NCI-H526 treated with DMSO at 0.1 percent for 48 hours (cell line): ENCODE measurements around the gene CACNA1S.

Source experiments
- DNase-seq: peaks from one replicate; lab custom pipeline; 2025; lab: John Stamatoyannopoulos, UW

Gene CACNA1S

GRCh38 chr1:201013031-201013485 lies 99.2 kb downstream of the CACNA1S start:
- DNase-seq: no peak

DNA sequence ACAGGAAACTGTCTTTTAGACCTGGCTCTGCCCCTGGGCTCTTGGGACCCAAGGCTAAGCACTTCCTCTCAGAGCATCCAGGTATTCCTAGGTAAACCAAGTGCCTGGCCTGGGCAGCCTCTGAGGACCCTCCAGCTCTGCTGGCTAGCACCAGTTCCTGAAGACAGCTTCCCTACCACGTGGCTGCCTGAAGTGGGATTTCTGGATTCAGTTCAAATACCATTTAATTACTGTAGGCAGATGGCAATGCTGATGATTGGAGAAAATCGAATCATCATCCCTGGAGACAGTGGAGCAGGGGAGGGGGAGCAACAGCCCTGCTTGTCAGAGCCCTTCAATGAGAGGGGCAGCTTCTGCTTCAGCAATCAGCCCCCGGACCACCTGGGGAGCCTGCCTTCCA lies 100.6 kb downstream of the CACNA1S start:
- DNase-seq: no peak

DNA sequence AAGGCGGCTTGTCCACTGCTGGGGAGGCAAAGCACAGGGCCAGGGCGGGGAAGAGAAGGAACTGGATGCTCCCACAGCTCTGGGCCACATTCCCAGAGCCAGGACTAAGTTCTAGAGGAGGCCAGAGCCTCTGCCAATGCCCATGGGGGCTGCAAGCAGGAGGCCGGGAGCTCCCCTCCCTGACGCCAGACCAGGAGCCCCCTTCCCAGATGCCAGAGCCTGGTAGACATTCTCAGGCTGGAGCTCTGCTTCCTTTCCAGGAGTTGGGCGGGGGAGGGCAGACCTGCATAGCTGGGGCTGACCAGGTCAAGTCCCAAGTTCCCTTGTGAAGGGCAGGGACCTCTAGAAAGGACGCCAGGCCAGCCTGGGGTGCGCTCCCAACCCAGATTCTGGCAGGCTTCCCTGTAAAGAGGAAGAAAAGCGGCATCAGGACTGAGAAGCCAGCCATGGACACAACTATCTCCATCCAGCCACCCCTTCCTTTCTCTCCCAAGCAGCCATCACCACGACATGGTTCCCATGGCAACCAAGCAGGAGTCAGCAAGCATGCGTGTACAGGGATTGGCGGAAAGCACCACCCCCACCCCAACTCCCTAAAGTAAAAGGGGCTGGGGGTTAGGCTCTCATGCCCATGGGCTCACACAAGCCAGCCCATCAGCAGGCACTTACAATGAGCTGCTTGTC lies 102.1 kb downstream of the CACNA1S start:
- no peak for DNase-seq

DNA sequence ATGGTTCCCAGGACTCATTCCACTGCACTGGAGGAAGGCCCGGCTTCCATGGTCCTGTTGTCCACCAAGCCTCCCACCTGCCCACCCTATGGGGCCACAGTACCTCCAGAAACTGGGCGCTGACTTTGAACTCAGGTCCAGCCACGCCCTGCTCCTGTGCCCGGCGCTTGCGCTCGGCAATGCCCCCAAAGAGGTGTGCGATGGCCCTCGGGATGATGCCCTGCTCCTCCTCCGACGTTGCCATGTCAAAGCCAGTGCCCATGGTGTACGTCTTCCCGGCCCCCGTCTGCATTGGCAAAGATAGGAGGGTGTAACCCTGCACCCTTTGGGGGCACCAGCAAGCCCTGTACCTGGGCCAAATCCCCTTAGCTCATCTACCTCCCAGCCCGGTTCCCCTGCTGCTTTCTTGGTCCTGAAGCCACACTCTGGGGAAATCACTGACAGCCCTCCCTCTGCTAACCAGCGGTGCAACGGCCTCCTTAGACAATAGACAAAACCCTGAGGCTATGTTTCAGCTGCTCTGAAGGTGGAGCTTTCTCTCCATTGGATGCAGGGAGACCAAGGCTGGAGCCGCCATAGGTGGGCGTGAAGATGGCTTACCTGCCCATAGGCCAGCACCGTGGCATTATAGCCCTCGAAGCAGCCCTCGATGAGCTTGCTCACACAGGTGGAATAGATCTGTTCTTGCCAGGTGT lies 103.4 kb downstream of the CACNA1S start:
- DNase-seq: no peak

DNA sequence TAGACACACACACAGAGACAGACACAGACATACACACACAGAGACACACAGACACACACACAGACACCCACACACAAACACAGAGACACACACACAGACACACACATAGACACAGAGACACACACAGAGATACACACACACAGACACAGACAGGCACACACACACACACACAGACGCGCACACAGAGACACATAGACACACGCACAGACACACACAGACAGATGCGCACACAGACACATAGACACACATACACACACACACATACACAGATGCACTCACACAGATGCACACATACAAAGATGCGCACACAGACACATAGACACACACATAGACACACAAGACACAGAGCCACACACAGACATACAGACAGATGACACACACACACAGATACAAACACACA lies 104.7 kb downstream of the CACNA1S start:
- DNase-seq: no peak

DNA sequence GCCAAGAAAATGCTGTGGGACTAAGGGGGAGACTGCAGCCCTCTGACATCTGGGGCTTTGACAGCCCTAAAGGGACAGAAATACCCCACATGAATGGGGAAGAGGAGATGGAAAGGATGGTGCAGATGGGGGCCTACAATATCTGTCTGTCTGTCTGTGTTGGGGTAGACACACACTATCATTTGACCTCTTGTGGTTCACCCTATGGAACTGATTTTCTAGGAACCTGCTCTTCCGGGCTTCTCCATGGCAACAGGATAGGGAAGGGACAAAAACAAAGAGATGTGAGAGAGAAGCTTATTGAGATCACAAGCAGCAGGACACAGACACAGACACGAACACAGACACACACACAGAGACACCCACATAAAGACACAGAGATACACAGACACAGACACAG lies 105.8 kb downstream of the CACNA1S start:
- no peak for DNase-seq

DNA sequence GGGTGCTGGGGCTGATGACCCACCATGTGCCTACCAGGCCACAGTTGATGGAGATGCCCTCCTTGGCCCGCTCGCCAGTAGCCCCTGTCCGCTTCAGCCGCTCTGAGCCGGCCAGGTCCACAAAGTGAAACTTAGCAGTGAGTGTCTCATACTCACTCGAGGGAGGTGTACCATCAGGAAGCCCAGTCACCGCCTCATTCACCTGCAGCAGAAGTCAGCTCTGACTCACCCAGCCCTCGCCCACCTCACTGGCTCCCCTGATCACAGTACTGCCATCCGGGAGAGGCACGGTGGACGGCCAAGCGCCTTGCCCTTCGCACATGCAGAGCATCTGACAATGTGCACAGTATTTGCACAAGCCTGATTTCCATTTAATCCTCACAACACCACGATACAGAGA lies 107.5 kb downstream of the CACNA1S start:
- no peak for DNase-seq

GRCh38 chr1:201004154-201004553 lies 108.1 kb downstream of the CACNA1S start:
- DNase-seq: no peak

DNA sequence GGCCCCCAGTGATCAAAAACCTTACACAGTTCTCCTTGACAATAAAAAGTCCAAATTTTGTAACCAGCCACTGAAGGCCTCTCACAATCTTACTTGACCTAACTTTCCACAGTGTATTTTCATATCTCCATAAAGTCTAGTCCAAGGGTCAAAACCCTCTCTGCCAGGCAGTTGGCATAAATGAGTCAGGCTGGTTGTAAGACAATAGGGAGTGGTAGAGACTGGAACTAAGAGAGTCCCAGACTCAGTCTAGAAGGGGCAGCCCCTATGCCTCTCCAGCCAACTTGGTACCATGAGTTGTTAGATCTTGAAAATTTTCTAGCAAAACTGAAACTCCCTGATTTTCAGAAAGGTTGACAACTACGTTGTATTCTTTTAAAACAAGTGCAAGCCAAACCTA lies 109.7 kb downstream of the CACNA1S start:
- no peak for DNase-seq

- DNase-seq: no peak
Measured at GRCh38 chr1:201001962-201002361, 110.3 kb downstream of the CACNA1S start.

DNA sequence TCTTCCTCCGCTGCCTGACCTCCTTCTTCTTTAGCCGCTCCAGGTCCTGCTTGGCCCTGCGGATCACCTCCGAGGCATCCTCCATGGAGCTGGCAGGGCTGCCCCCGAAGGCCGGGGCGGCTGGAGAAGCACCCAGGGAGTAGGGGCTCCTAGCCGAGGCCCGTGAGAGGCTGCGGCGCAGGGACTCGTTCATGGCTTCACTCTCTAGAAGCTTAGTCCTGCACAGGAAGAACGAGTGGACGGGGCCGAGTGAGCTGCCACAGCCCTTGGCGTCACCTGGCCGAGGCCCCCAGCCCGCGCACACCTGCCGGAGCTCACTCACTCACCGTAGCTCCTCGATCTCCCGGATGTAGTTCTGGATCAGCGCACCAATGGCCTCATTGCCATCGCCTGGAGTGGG lies 111.8 kb downstream of the CACNA1S start:
- no peak for DNase-seq

DNA sequence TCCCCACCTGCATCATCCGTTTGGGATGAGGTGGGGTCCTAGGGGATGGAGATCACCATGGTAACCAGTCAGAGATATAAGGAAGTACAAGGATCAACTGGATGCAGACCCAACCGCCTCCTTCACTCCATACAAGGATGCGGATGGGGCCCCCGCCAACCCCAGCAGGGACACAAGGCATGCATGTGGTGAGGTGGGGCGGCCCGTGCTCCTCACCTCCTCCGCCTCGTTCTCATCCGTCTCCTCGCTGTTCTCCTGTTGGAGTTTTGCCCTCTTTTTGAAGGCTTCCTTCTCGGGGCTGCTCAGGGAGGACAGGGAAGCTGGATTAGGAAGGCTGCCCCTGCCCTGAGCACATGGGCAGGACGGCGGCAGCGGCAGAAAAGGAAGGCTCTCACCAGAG lies 112.6 kb downstream of the CACNA1S start:
- DNase-seq: no peak

DNA sequence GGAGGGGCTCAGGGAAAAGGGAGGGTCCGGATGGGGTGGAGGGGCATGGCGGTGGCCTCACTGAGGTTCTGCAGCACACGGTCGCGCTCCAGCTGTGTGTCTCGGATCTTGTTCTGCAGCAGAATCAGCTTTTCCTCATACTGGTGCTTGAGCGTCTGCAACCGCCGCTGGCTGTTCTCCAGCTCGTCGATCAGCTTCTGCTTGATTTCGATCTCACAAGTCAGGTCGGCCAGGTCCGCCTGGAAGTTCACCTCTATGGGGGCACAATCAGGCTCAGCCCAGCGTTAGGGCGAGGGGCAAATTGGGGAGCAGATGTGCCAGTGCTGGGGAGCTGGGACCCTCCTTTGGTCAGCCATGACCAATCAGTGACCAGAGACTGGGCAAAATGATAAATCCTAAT lies 113.9 kb downstream of the CACNA1S start:
- DNase-seq: no peak

DNA sequence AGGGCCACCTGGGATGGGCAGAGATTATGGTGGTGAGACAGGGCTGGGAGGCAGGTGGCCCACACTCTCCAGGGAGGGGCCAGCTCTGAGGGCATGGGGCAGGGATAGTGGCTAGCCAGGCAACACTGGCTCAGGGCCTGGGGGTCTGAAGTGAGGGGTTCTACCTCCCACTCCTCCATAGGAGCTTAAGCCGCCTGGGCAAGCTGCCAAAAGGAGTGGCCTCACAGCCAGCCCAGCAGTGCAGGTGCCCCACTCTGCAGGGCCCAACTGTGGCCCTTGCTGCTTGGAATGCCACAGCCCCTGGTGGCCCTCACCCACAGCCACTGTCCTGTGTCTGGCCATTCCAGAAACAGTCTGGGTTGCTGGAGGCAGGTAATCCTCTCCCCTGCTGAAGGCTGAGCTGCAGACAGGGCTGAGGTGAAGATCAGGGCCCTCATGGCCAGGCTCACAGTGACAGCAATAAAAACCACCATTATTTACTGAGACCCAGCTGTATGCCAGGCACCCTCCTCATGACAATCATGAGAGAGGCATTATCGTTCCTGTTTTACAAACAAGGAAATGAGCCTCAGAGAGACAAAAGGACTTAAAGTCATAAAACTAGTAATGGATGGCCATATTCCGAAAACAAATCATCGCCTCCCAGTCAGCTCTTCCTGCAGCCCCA lies 119.7 kb downstream of the CACNA1S start:
- DNase-seq: no peak

GRCh38 chr1:200991097-200991614 lies 121.1 kb downstream of the CACNA1S start:
- no peak for DNase-seq

DNA sequence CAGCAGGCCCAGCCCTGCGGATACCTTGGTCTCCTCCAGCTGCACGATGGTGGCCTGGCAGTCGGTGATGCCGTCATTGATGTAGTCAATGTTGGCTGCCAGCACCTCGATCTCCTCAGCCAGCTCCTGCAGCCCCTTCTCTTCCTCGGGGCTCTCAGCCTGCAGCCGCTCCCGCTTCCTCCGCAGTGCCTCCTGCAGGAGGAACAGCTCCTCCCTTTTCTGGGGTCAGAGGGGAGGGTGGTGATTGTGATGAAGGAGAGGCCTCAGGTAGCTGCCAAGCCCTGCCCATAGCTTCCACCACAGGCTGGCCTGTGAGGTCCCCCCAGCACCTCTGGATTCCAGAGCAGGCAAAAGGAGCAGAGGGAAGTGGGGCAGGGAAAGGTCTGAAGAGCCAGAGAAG lies 122.1 kb downstream of the CACNA1S start:
- DNase-seq: no peak
